HepG2 (cell line): ENCODE measurements around the gene PLXND1. TPM values are rescaled to one million over a fixed set of nuclear protein-coding genes. Genes with fewer than 3 reads are reported as not detected.
A peak's percentile ranks its signal among the peaks of the same experiment; 100 is the strongest.

Experiments used
- CHD2 ChIP-seq: IDR thresholded peaks from 2 replicates; pipeline ENCODE4 v1.6.1; 2011; ENCODE audit warnings: low read depth, low read length, improper control_type of control experiment
- CTCF ChIP-seq: sonication (generic); formaldehyde crosslinking; IDR thresholded peaks from 2 replicates; pipeline ENCODE4 v1.5.0; 2020; ENCODE audit warnings: mild to moderate bottlenecking, missing genetic modification reagents, moderate library complexity
- DPF2 ChIP-seq: sonication (generic); formaldehyde crosslinking; IDR thresholded peaks from 2 replicates; pipeline ENCODE4 v1.4.0; 2020; ENCODE audit warnings: mild to moderate bottlenecking, low read depth, missing genetic modification reagents, borderline replicate concordance
- ELF3 ChIP-seq: IDR thresholded peaks from 2 replicates; pipeline ENCODE4 v1.6.1; 2016; ENCODE audit warnings: missing genetic modification reagents, missing compliant biosample characterization
- ETV5 ChIP-seq: IDR thresholded peaks from 2 replicates; pipeline ENCODE4 v1.6.1; 2018; ENCODE audit warnings: missing biosample characterization, missing genetic modification reagents, inconsistent platforms, borderline replicate concordance
- HNRNPL ChIP-seq: fragments of 200-400 bp; formaldehyde crosslinking; IDR thresholded peaks from 2 replicates; pipeline ENCODE4 v1.6.1; 2017; ENCODE audit warnings: mild to moderate bottlenecking, low read depth, low read length
- ISL2 ChIP-seq: sonication (generic); formaldehyde crosslinking; IDR thresholded peaks from 2 replicates; pipeline ENCODE4 v1.5.0; 2020; ENCODE audit warnings: missing genetic modification reagents
- KAT7 ChIP-seq: IDR thresholded peaks from 2 replicates; pipeline ENCODE4 v1.6.1; 2018; ENCODE audit warnings: borderline replicate concordance, missing compliant biosample characterization
- PAXIP1 ChIP-seq: sonication (generic); formaldehyde crosslinking; conservative IDR thresholded peaks from 2 replicates; pipeline ENCODE4 v1.4.0; 2020; ENCODE audit warnings: mild to moderate bottlenecking, missing genetic modification reagents, moderate library complexity
- REPIN1 ChIP-seq: sonication (generic); formaldehyde crosslinking; IDR thresholded peaks from 2 replicates; pipeline ENCODE4 v1.8.0; 2022; ENCODE audit warnings: missing genetic modification reagents, low read depth, mild to moderate bottlenecking, borderline replicate concordance
- SAP130 ChIP-seq: IDR thresholded peaks from 2 replicates; pipeline ENCODE4 v1.6.1; 2016; ENCODE audit warnings: low read depth
- SKI ChIP-seq: fragments of 450-650 bp; IDR thresholded peaks from one replicate; pipeline ENCODE4 v1.6.1; 2018; ENCODE audit warnings: mild to moderate bottlenecking; ENCODE audit not compliant: partially characterized antibody
- STAT5B ChIP-seq: sonication (generic); formaldehyde crosslinking; IDR thresholded peaks from 2 replicates; pipeline ENCODE4 v1.4.0; 2020; ENCODE audit warnings: missing genetic modification reagents
- TEAD2 ChIP-seq: sonication (generic); formaldehyde crosslinking; IDR thresholded peaks from 2 replicates; pipeline ENCODE4 v1.9.0; 2021; ENCODE audit warnings: missing genetic modification reagents
- ZHX1 ChIP-seq: sonication (generic); formaldehyde crosslinking; IDR thresholded peaks from 2 replicates; pipeline ENCODE4 v1.8.1; 2022; ENCODE audit warnings: low read depth, mild to moderate bottlenecking, missing genetic modification reagents
- ZNF383 ChIP-seq: sonication (generic); formaldehyde crosslinking; IDR thresholded peaks from 2 replicates; pipeline ENCODE4 v1.4.0; 2020; ENCODE audit warnings: missing genetic modification reagents, mild to moderate bottlenecking, borderline replicate concordance
- ZNF644 ChIP-seq: IDR thresholded peaks from 2 replicates; pipeline ENCODE4 v1.6.1; 2016; ENCODE audit warnings: low read depth
- ZNF710 ChIP-seq: sonication (generic); formaldehyde crosslinking; IDR thresholded peaks from 2 replicates; pipeline ENCODE4 v1.5.0; 2020; ENCODE audit warnings: mild to moderate bottlenecking, missing genetic modification reagents, borderline replicate concordance
- ZSCAN22 ChIP-seq: sonication (generic); formaldehyde crosslinking; IDR thresholded peaks from 2 replicates; pipeline ENCODE4 v1.4.0; 2020; ENCODE audit warnings: mild to moderate bottlenecking, missing genetic modification reagents
- polyA plus RNA-seq, 8 experiments: library from polyadenylated mRNA; depleted of rRNA in 3 of 8; stranded (reverse) in 7 of 8; unstranded in 1 of 8; fragments of >200 nt; fragmentation: Illumina TruSeq in 4 of 8; extraction: Trizol in 4 of 8; gene quantifications; 2 replicates each; pipeline versions ENCODE4 v1.2.1 to v1.2.3, GENCODE V29; 2011 to 2016; ENCODE audit warnings: low read depth in 4 of 8, missing spikeins in 1 of 8, mixed read lengths in 1 of 8; ENCODE audit not compliant: insufficient read depth in 1 of 8
- total RNA-seq, 5 experiments: library from RNA; depleted of rRNA; stranded (reverse); fragments of >200 nt; fragmentation: Illumina TruSeq; extraction: Trizol; gene quantifications; 2 replicates each; pipeline ENCODE4 v1.2.3, GENCODE V29; 2016; ENCODE audit warnings: low read depth in 1 of 5

PLXND1 gene
- total and polyA plus RNA-seq, 2 of the 13 experiments (the other 11 are each of a cell fraction or from before 2014, with no cell fraction given), result 15.9 to 42.0 TPM

- TF ChIP-seq PAXIP1 (CRISPR knock-in tag) (0 out of 2 replicates have a peak, but pooled peaks have one; percentile 22), REPIN1 (CRISPR knock-in tag) (no peak), ZSCAN22 (CRISPR knock-in tag) (no peak), TEAD2 (no peak), ZNF710 (CRISPR knock-in tag) (0 out of 2 replicates have a peak, but pooled peaks have one; percentile 47), CHD2 (no peak), CTCF (CRISPR knock-in tag) (peak; percentile 80), SKI (peak; percentile 15), ISL2 (CRISPR knock-in tag) (no peak), SAP130 (CRISPR knock-in tag) (peak; percentile 31; the same call in 1 of the 2 replicates), DPF2 (CRISPR knock-in tag) (no peak), ZHX1 (CRISPR knock-in tag) (no peak), ZNF644 (no peak), HNRNPL (0 out of 2 replicates have a peak, but pooled peaks have one; percentile 6), ELF3 (CRISPR knock-in tag) (no peak), KAT7 (CRISPR knock-in tag) (no peak), ZNF383 (CRISPR knock-in tag) (no peak), STAT5B (CRISPR knock-in tag) (no peak), ETV5 (CRISPR knock-in tag) (peak; percentile 57; the same call in 1 of the 2 replicates)
Observed at GRCh38 chr3:129608087-129608935, 1.8 kb upstream of the PLXND1 start (continued).
